AG04450 (cell line): Measurements from ENCODE around the gene CAPZA1. TPM values are rescaled to one million over a fixed set of nuclear protein-coding genes. Genes with fewer than 3 reads are reported as not detected.

Experiments used
- CTCF ChIA-PET: fragments of 300-600, 350-600 bp; formaldehyde crosslinking; extraction: SDS; loops from one replicate; lab custom pipeline; 2022; ENCODE audit warnings: antibody characterized with exemption, inconsistent platforms; lab: Charles Lee
- POLR2A ChIA-PET: fragments of 350-600 bp; formaldehyde crosslinking; extraction: SDS; loops from one replicate; lab custom pipeline; 2021; ENCODE audit warnings: antibody characterized with exemption, inconsistent platforms; lab: Yijun Ruan, JAX
- DNase-seq: peaks from one replicate; pipeline ENCODE4 v3.0.0-alpha.2; 2011; ENCODE audit warnings: low read depth, low spot score
- H3K27ac ChIP-seq: one replicate; pipeline ENCODE4 v1.5.1; 2012; ENCODE audit warnings: low read depth, low read length, control low read depth
- H3K27me3 ChIP-seq: one replicate; pipeline ENCODE4 v1.6.0; 2012; ENCODE audit warnings: low read length; ENCODE audit not compliant: control insufficient read depth, insufficient read depth
- H3K4me3 ChIP-seq: 2 replicates; pipeline ENCODE4 v1.5.1; 2011; ENCODE audit warnings: mild to moderate bottlenecking, low read depth, low read length, control low read depth
- H3K9me3 ChIP-seq: 2 replicates; pipeline ENCODE4 v1.5.1; 2012; ENCODE audit warnings: low read length; ENCODE audit not compliant: control insufficient read depth, insufficient read depth
- CTCF ChIP-seq: IDR thresholded peaks from 2 replicates; pipeline ENCODE4 v1.5.1; 2011; ENCODE audit warnings: low read depth, low read length, control low read depth, inconsistent platforms
- polyA plus RNA-seq: library from polyadenylated mRNA; depleted of rRNA; stranded (reverse); fragments of >200 nt; gene quantifications from 2 replicates; pipeline ENCODE4 v1.2.3, GENCODE V29; 2011

The CAPZA1 gene
- polyA plus RNA-seq, 1 experiment: 273 TPM

GRCh38 chr1:112712191-112712590 lies 92.6 kb downstream of the CAPZA1 start:
- H3K4me3 ChIP-seq: no peak overlapping the region
- TF ChIP-seq CTCF: no peak
- CTCF ChIA-PET: interaction anchor here (1.3 to 12.0 kb wide), 2 partner anchors 91 to 321 kb away, joined by 3 to 515 read pairs; no protein-coding TSS in a partner anchor
- POLR2A ChIA-PET: no interaction called here
- no peaks in the 10 kb centered on the region; the same call in 1 of the 2 replicates for H3K9me3 ChIP-seq
- DNase-seq: no peak
- H3K27me3 ChIP-seq: peaks cover 3% of the 10 kb centered on the region
- no peak overlapping the region for H3K27ac ChIP-seq

GRCh38 chr1:112712701-112713128 lies 93.1 kb downstream of the CAPZA1 start:
- ChIA-PET CTCF (interaction anchor here (1.3 to 12.0 kb wide), 2 partner anchors 91 to 322 kb away, joined by 3 to 515 read pairs; no protein-coding TSS in a partner anchor), POLR2A (no interaction called here)
- no peak for DNase-seq
- TF ChIP-seq CTCF: no peak
- H3K27me3 ChIP-seq: peaks cover 3% of the 10 kb centered on the region
- no peak overlapping the region for H3K4me3 ChIP-seq
- no peaks in the 10 kb centered on the region; the same call in 1 of the 2 replicates for H3K9me3 ChIP-seq
- no peak overlapping the region for H3K27ac ChIP-seq

- H3K9me3 ChIP-seq: no peaks in the 10 kb centered on the region; the same call in 1 of the 2 replicates
- POLR2A ChIA-PET: interaction anchor here (0.8 kb wide), 1 partner anchor 320 kb away, joined by 3 read pairs; no protein-coding TSS in a partner anchor
- H3K27ac ChIP-seq: no peak overlapping the region
- H3K4me3 ChIP-seq: peak overlapping the region; percentile 68
- peaks cover 3% of the 10 kb centered on the region for H3K27me3 ChIP-seq
- CTCF ChIA-PET: interaction anchor here (1.3 to 12.0 kb wide), 2 partner anchors 90 to 323 kb away, joined by 3 to 515 read pairs; no protein-coding TSS in a partner anchor
- no peak for DNase-seq
- no peak for TF ChIP-seq CTCF
Measured at GRCh38 chr1:112713466-112714312, 94.1 kb downstream of the CAPZA1 start.

GRCh38 chr1:112714313-112715263 lies 95.0 kb downstream of the CAPZA1 start:
- POLR2A ChIA-PET: interaction anchor here (0.6 to 1.5 kb wide), 8 partner anchors 10 to 358 kb away, joined by 3 to 8 read pairs (median 4); partner anchors contain the start of genes LRIG2, MOV10 and SLC16A1
- H3K9me3 ChIP-seq: no peaks in the 10 kb centered on the region; the same call in 1 of the 2 replicates
- TF ChIP-seq CTCF: no peak

More at GRCh38 chr1:112714313-112715263, 95.0 kb downstream of the CAPZA1 start:
- no peak for DNase-seq
- peak overlapping the region; percentile 68 for H3K4me3 ChIP-seq
- CTCF ChIA-PET: interaction anchor here (0.7 to 12.0 kb wide), 19 partner anchors 7 to 374 kb away, joined by 3 to 515 read pairs (median 15); partner anchors contain the start of genes LRIG2 and RHOC
- H3K27ac ChIP-seq: no peak overlapping the region
- H3K27me3 ChIP-seq: peaks cover 3% of the 10 kb centered on the region
